Heart right ventricle (tissue), 16 donors: ENCODE measurements around the gene RCBTB2. TPM values are rescaled to one million over a fixed set of nuclear protein-coding genes. Genes with fewer than 3 reads are reported as not detected.

ENCODE experiments used
- ATAC-seq, 8 donors: fragments of 200-7000 bp; cut with Tn5 transposase; one replicate each; pipeline ENCODE4 v1.9.1; 2020; ENCODE audit warnings: mild to moderate bottlenecking in 8 of 8, moderate library complexity in 8 of 8, moderate number of reproducible peaks in 1 of 8
- DNase-seq, 2 donors: peaks; one replicate each; pipeline ENCODE4 v3.0.0-alpha.2; 2020
- H3K27ac ChIP-seq, 10 donors: fragments of 200-600 bp; sonication (generic) in 2 of 10; one replicate each; pipeline versions ENCODE4 v1.5.0 to v1.8.0; 2020 to 2022; ENCODE audit warnings: mild to moderate bottlenecking in 3 of 10
- H3K27me3 ChIP-seq, 7 donors: fragments of 200-600 bp; one replicate each; pipeline ENCODE4 v1.8.0; 2021 to 2022; ENCODE audit warnings: mild to moderate bottlenecking in 2 of 7
- H3K36me3 ChIP-seq, 9 donors: fragments of 200-600 bp; sonication (generic) in 1 of 9; one replicate each; pipeline versions ENCODE4 v1.5.0 to v1.8.0; 2020 to 2022; ENCODE audit warnings: mild to moderate bottlenecking in 2 of 9
- H3K4me1 ChIP-seq, 9 donors: fragments of 200-600 bp; sonication (generic) in 1 of 9; one replicate each; pipeline versions ENCODE4 v1.5.0 to v1.8.0; 2020 to 2022; ENCODE audit warnings: mild to moderate bottlenecking in 4 of 9
- H3K4me3 ChIP-seq, 10 donors: fragments of 200-600 bp; sonication (generic) in 2 of 10; one replicate each; pipeline versions ENCODE4 v1.5.0 to v1.8.0; 2020 to 2022; ENCODE audit warnings: mild to moderate bottlenecking in 7 of 10, moderate library complexity in 2 of 10
- H3K9me3 ChIP-seq, 11 donors: fragments of 200-600 bp in 10 of 11; sonication (generic) in 2 of 11; one replicate each; pipeline versions ENCODE4 v1.5.0 to v1.8.0; 2013 to 2022; ENCODE audit warnings: mild to moderate bottlenecking in 2 of 11, control low read depth in 1 of 11, moderate library complexity in 1 of 11
- WGBS, 2 donors: extraction: QIAGEN DNeasy Blood & Tissue Kit; methylation state at CpG; one replicate each; pipeline ENCODE4 v1.1.7; 2013; ENCODE audit warnings: inconsistent platforms in 1 of 2; 5-methylcytosine and 5-hydroxymethylcytosine counted together
- intact Hi-C, 10 donors: fragments of 100-400 bp; cut with DNase I; formaldehyde crosslinking; loops; one replicate each; pipeline versions ENCODE4 v1.11.1 to v1.14.2; 2022
- polyA plus RNA-seq, 2 donors: library from polyadenylated mRNA; stranded (reverse); fragments of 200-250 nt; gene quantifications; one replicate each; pipeline ENCODE4 v1.2.3, GENCODE V29; 2013
- total RNA-seq, 10 donors: library from RNA; stranded (reverse); fragmentation: NEBNext Ultra II Directional in 3 of 10; extraction: Animal tissue kit (Norgen Biotek cat#: 25700) in 3 of 10; gene quantifications; one replicate each; pipeline versions ENCODE4 v1.2.1 to v1.2.4, GENCODE V29; 2021 to 2023
- TF ChIP-seq, protein P1 (sequence below), 9 donors: fragments of 200-600 bp; sonication (generic) in 2 of 9; IDR thresholded peaks; one replicate each; pipeline versions ENCODE4 v1.5.0 to v1.8.0; 2021 to 2022; ENCODE audit warnings: antibody characterized with exemption in 9 of 9, mild to moderate bottlenecking in 5 of 9, moderate library complexity in 1 of 9
- donor health status: Arrhythmogenic right ventricular cardiomyopathy.
- donor health status: ischemic (EF 13 %, LVEDD 7.1; RV severe dilation, severe dysfunction).
- donor health status: healthy with polysubstance abuse.
- donor health status: DM: no; HTN: yes; CAD: no.
- donor health status: DM: no; HTN: no; CAD: no.
- donor health status: ischemic (EF 25% LVEDD 6.9; RV normal size, moderate dysfunction).
- donor health status: ischemic (EF 25% LVEDD 5.7; RV mildly dilated, moderate dysfunction).
- donor health status: healthy.
- donor health status: DM: yes; HTN: yes; CAD: no.
- donor health status: Ischemic cardiomyopathy.
- donor health status: ischemic (EF 35%, LVEDD 5.7; RV mildly dilated, moderate dysfunction).
- donor health status: nonischemic (EF 11% LVEDD 7.7; RV severe dilation, severe dysfunction).
- donor health status: DM: yes; HTN: yes; CAD: no.
- donor health status: PGD.
- donor health status: ischemic (EF 29% LVEDD 5.4; RV normal size, mild dysfunction).
- donor health status: nonischemic (EF 23%, LVEDD 6.1; RV moderate dilation, normal function).

Gene RCBTB2
- total and polyA plus RNA-seq, 12 donors: 4.9 to 22.9 (median 12.2) TPM

DNA sequence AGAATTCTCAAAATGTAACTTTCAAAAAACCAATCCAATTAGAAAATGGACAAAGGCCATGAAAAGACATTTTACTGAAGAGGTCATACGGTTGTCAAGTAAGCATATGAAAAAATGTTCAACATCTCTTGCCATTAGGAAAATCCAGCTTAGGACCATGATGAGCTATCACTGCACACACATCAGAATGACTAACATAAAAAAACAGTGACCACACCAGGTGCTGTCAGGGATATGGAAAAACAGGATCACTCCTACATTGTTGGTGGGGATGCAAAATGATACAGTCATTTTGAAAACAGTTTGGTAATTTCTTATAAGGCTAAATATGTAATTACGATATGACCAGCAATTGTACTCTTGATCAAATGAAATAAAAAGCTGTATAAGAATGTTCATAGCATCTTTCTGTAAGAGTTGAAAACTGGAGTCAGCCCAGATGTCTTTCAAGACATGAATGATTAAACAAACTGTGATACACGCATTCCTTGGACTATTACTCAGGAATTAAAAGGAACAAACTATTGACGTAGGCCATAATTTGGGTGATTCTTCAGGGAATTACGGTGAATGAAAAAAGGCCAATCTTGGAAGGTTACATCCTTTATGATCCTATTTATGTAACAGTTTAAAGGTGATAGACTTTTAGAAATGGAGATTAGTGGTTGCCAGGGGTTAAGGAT is 26.9 kb upstream of the RCBTB2 start:
- Histone ChIP-seq H3K27me3 (no peaks in the 10 kb centered on the region), H3K4me3 (no peak overlapping the region), H3K27ac (no peak overlapping the region), H3K36me3 (no peaks in the 10 kb centered on the region), H3K4me1 (peaks cover 0 to 46% (median 6%) of the 10 kb centered on the region in 9 donors), H3K9me3 (peaks cover 0 to 16% (median 8%) of the 10 kb centered on the region in 11 donors)
- TF ChIP-seq, protein P1, sequence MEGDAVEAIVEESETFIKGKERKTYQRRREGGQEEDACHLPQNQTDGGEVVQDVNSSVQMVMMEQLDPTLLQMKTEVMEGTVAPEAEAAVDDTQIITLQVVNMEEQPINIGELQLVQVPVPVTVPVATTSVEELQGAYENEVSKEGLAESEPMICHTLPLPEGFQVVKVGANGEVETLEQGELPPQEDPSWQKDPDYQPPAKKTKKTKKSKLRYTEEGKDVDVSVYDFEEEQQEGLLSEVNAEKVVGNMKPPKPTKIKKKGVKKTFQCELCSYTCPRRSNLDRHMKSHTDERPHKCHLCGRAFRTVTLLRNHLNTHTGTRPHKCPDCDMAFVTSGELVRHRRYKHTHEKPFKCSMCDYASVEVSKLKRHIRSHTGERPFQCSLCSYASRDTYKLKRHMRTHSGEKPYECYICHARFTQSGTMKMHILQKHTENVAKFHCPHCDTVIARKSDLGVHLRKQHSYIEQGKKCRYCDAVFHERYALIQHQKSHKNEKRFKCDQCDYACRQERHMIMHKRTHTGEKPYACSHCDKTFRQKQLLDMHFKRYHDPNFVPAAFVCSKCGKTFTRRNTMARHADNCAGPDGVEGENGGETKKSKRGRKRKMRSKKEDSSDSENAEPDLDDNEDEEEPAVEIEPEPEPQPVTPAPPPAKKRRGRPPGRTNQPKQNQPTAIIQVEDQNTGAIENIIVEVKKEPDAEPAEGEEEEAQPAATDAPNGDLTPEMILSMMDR (IDR thresholded peaks at IDR 0.05): no peak
- ATAC-seq (no peak), DNase-seq (no peak)
- intact Hi-C loops: no loop called here
- 82 to 92% methylated on average over 5 of the region's 5 CpGs for WGBS, 2 donors

DNA sequence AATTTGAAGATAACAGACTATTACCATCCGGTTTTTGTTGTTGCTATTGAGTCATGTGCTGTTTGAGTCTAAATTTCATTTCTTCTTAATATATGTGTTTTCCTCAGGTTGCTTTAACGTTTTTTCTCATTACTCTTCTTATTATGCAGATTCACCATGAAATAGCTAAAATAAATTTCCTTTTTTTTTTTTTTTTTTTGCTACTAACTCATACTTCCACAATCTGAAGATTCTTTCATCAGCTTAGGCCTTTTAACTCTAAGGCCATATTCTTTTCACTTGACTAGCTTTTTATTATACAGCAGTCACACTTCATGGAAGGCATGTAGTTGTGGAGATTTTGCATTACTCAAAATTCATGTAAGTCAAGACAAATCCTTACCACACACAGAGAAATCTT is 23.9 kb upstream of the RCBTB2 start:
- TF ChIP-seq, protein P1 (IDR thresholded peaks at IDR 0.05): no peak
- Histone ChIP-seq H3K4me1 (peaks cover 0 to 17% (median 0%) of the 10 kb centered on the region in 9 donors), H3K9me3 (peaks cover 0 to 33% (median 13%) of the 10 kb centered on the region in 11 donors), H3K27ac (peak overlapping the region in 1 of 10 donors; percentile 38), H3K27me3 (no peaks in the 10 kb centered on the region), H3K36me3 (no peaks in the 10 kb centered on the region), H3K4me3 (no peak overlapping the region)
- intact Hi-C loops: no loop called here
- DNase-seq (no peak), ATAC-seq (no peak)
- 82 to 93% methylated on average over 2 of the region's 2 CpGs for WGBS, 2 donors

DNA sequence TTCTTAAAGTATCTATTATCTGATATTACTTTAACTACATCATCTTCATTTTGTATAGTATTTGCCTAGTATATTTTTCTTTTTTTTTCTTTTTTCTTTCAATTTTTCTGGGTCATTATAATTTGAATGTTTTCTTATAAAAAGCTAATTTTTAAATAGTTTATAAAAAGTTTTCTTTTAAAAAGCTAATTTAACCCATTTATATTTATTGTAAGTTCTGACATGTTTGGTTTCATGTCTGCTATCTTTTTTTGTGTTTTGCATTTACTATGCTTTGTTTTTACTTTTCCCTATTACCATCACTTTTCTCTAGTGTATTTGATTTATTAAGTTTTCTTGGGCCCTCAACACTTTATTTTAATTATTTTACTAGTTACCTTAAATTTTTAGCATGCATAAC is 22.6 kb upstream of the RCBTB2 start:
- DNase-seq: no peak
- no peak for ATAC-seq

DNA sequence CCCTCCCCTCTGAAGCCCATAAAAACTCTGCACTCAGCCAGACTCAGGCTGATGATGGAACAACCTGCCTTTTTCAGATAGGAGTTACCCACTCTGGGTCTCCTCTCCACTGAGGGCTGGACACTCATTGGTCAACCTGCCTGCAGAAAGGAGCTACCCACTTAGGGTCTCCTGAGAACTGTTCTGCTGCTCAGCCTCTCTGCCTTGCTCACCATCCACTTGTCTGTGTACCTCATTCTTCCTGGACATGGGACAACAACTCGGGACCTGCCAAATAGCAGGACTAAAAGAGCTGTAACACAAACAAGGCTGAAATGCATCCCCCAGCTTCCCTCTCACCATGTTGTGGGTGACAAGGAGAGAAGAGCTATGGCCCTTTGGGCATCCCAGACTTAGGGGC is 18.4 kb upstream of the RCBTB2 start:
- H3K36me3 ChIP-seq: no peaks in the 10 kb centered on the region
- peaks cover 0 to 5% (median 0%) of the 10 kb centered on the region in 9 donors for H3K4me1 ChIP-seq
- TF ChIP-seq, protein P1 (IDR thresholded peaks at IDR 0.05): no peak
- no peak for ATAC-seq
- 80 to 88% methylated on average over 1 of the region's 1 CpG for WGBS, 2 donors
- no peaks in the 10 kb centered on the region for H3K27me3 ChIP-seq
- intact Hi-C loops: no loop called here
- no peak overlapping the region for H3K4me3 ChIP-seq
- no peak for DNase-seq
- peaks cover 0 to 48% (median 22%) of the 10 kb centered on the region in 11 donors for H3K9me3 ChIP-seq
- no peak overlapping the region for H3K27ac ChIP-seq

More for the DNA sequence above, 22.6 kb upstream of the RCBTB2 start:
- TF ChIP-seq, protein P1 (IDR thresholded peaks at IDR 0.05): no peak
- Histone ChIP-seq H3K4me3 (no peak overlapping the region), H3K4me1 (peaks cover 0 to 6% (median 0%) of the 10 kb centered on the region in 9 donors), H3K27me3 (no peaks in the 10 kb centered on the region), H3K27ac (no peak overlapping the region), H3K36me3 (no peaks in the 10 kb centered on the region), H3K9me3 (peaks cover 0 to 47% (median 22%) of the 10 kb centered on the region in 11 donors)
- intact Hi-C loops: no loop called here
